Gastroesophageal sphincter (tissue), 3 donors: ENCODE results near the gene SCFD2.

Experiments used
- POLR2A ChIP-seq, 2 donors: fragments of 450-650 bp; IDR thresholded peaks; one replicate each; pipeline ENCODE4 v1.6.1; 2017; ENCODE audit warnings: antibody characterized with exemption in 2 of 2, mild to moderate bottlenecking in 2 of 2, moderate library complexity in 1 of 2
- POLR2AphosphoS5 ChIP-seq: sonication (generic); formaldehyde crosslinking; IDR thresholded peaks from one replicate; pipeline ENCODE4 v1.6.1; 2017; ENCODE audit warnings: antibody characterized with exemption
- TF ChIP-seq, protein P1 (sequence below), 4 experiments: fragments of 200-600 bp in 2 of 4; fragments of 450-650 bp in 2 of 4; sonication (generic) in 1 of 4; IDR thresholded peaks; one replicate each; pipeline ENCODE4 v1.5.1; 2017 to 2019; ENCODE audit warnings: antibody characterized with exemption in 4 of 4, mild to moderate bottlenecking in 2 of 4, moderate library complexity in 2 of 4

DNA sequence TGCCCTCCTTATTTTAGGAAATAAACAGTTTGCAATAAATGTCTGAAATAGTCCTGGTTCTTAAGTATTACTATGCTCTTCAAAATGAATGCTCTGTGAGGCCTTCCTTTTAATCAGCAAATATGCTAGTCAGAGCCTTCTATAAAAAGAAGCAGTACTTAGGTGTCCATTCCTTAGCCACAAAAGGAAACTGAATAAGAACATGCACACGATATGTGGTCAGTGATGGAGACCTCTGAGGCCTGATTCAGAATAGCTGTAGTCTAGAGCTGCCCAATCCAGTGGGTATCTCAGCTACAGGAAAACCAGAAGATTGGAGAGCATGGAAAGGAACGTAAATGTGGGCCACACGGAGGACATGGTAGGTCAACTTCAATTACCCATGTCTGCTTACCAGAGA, 361.9 kb downstream of the SCFD2 start:
- TF ChIP-seq, protein P1, sequence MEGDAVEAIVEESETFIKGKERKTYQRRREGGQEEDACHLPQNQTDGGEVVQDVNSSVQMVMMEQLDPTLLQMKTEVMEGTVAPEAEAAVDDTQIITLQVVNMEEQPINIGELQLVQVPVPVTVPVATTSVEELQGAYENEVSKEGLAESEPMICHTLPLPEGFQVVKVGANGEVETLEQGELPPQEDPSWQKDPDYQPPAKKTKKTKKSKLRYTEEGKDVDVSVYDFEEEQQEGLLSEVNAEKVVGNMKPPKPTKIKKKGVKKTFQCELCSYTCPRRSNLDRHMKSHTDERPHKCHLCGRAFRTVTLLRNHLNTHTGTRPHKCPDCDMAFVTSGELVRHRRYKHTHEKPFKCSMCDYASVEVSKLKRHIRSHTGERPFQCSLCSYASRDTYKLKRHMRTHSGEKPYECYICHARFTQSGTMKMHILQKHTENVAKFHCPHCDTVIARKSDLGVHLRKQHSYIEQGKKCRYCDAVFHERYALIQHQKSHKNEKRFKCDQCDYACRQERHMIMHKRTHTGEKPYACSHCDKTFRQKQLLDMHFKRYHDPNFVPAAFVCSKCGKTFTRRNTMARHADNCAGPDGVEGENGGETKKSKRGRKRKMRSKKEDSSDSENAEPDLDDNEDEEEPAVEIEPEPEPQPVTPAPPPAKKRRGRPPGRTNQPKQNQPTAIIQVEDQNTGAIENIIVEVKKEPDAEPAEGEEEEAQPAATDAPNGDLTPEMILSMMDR (IDR thresholded peaks at IDR 0.05) = no peak
- TF ChIP-seq POLR2AphosphoS5 (no peak), POLR2A (IDR thresholded peaks at IDR 0.05) (no peak)
